Caco-2 (cell line): ENCODE results near the gene FOXE1. TPM values are rescaled to one million over a fixed set of nuclear protein-coding genes. Genes with fewer than 3 reads are reported as not detected.

Experiments used
- BruUV-seq: library from RNA; stranded (reverse); fragments of 400-500 nt; replicated peaks from 2 replicates; lab custom pipeline; 2021; lab: Mats Ljungman, UMichigan
- CTCF ChIA-PET: fragments of 300-600 bp; sonication (Branson Sonifier 250); formaldehyde crosslinking; loops from one replicate; lab custom pipeline; 2022; ENCODE audit warnings: antibody characterized with exemption; lab: Charles Lee
- POLR2A ChIA-PET: fragments of 300-600 bp; sonication (Branson Sonifier 250); formaldehyde crosslinking; loops from one replicate; lab custom pipeline; 2022; ENCODE audit warnings: antibody characterized with exemption; lab: Charles Lee
- DNase-seq, 2 experiments: peaks; one replicate each; pipeline versions ENCODE4 v3.0.0 to v3.0.0-alpha.2; 2020 to 2022
- H3K27me3 ChIP-seq: replicated peaks from 2 replicates; pipeline ENCODE4 v1.6.0; 2011; ENCODE audit warnings: low read length; ENCODE audit not compliant: control insufficient read depth, insufficient read depth
- H3K36me3 ChIP-seq: 2 replicates; pipeline ENCODE4 v1.5.1; 2011; ENCODE audit warnings: low read length; ENCODE audit not compliant: control insufficient read depth, insufficient read depth
- H3K4me1 ChIP-seq: fragments of 250-450 bp; sonication (Bioruptor Pico); 2 replicates; pipeline ENCODE4 v1.5.1; 2020; ENCODE audit warnings: mild to moderate bottlenecking
- H3K4me3 ChIP-seq: 2 replicates; pipeline ENCODE4 v1.5.1; 2011; ENCODE audit warnings: low read depth, mild to moderate bottlenecking, control low read depth, low read length
- H3K9me3 ChIP-seq: fragments of 250-450 bp; sonication (Bioruptor Pico); 2 replicates; pipeline ENCODE4 v1.5.1; 2020; ENCODE audit warnings: mild to moderate bottlenecking, moderate library complexity
- H3K27ac Mint-ChIP-seq: one replicate; pipeline ENCODE4 v1.8.0; 2022; ENCODE audit warnings: mixed read lengths; ENCODE audit not compliant: unreplicated experiment
- H3K27me3 Mint-ChIP-seq: one replicate; pipeline ENCODE4 v1.8.0; 2022; ENCODE audit warnings: mixed read lengths; ENCODE audit not compliant: insufficient read depth, unreplicated experiment
- H3K36me3 Mint-ChIP-seq: one replicate; pipeline ENCODE4 v1.8.0; 2022; ENCODE audit warnings: mild to moderate bottlenecking, mixed read lengths; ENCODE audit not compliant: insufficient read depth, unreplicated experiment
- H3K4me1 Mint-ChIP-seq: one replicate; pipeline ENCODE4 v1.8.0; 2022; ENCODE audit warnings: low read depth, mixed read lengths; ENCODE audit not compliant: unreplicated experiment
- H3K4me3 Mint-ChIP-seq: one replicate; pipeline ENCODE4 v1.8.0; 2022; ENCODE audit warnings: mild to moderate bottlenecking, moderate library complexity, mixed read lengths; ENCODE audit not compliant: unreplicated experiment
- H3K9me3 Mint-ChIP-seq: one replicate; pipeline ENCODE4 v1.8.0; 2022; ENCODE audit warnings: mixed read lengths; ENCODE audit not compliant: unreplicated experiment
- intact Hi-C: fragments of 100-400 bp; cut with micrococcal nuclease; formaldehyde crosslinking; loops from one replicate; pipeline ENCODE4 v1.10.0; 2022; ENCODE audit not compliant: unreplicated experiment
- total RNA-seq: library from RNA; stranded (reverse); gene quantifications from 2 replicates; pipeline ENCODE4 v1.2.3, GENCODE V29; 2022
- TF ChIP-seq, protein P1 (sequence below), 2 experiments: fragments of 200-600 bp in 1 of 2; IDR thresholded peaks; 1 replicate in 1 of 2; 2 replicates in 1 of 2; pipeline versions ENCODE4 v1.5.1 to v1.8.0; 2011 to 2022; ENCODE audit warnings: antibody characterized with exemption in 1 of 2, control low read depth in 1 of 2, inconsistent platforms in 1 of 2, low read depth in 1 of 2, low read length in 1 of 2, mild to moderate bottlenecking in 1 of 2, moderate library complexity in 1 of 2; ENCODE audit not compliant: insufficient read depth in 1 of 2, severe bottlenecking in 1 of 2, unreplicated experiment in 1 of 2

Gene FOXE1
- total RNA-seq, 1 experiment from 2014 or later: not detected

- H3K27me3 ChIP-seq: no peaks in the 10 kb centered on the region
- H3K9me3 Mint-ChIP-seq: no peaks in the 10 kb centered on the region
- no peaks in the 10 kb centered on the region for H3K9me3 ChIP-seq
- CTCF ChIA-PET: no interaction called here
- intact Hi-C loops: loop anchor here (5.0 kb wide), 2 partner anchors 102 to 207 kb away; partner anchors contain the start of gene XPA
- TF ChIP-seq, protein P1, sequence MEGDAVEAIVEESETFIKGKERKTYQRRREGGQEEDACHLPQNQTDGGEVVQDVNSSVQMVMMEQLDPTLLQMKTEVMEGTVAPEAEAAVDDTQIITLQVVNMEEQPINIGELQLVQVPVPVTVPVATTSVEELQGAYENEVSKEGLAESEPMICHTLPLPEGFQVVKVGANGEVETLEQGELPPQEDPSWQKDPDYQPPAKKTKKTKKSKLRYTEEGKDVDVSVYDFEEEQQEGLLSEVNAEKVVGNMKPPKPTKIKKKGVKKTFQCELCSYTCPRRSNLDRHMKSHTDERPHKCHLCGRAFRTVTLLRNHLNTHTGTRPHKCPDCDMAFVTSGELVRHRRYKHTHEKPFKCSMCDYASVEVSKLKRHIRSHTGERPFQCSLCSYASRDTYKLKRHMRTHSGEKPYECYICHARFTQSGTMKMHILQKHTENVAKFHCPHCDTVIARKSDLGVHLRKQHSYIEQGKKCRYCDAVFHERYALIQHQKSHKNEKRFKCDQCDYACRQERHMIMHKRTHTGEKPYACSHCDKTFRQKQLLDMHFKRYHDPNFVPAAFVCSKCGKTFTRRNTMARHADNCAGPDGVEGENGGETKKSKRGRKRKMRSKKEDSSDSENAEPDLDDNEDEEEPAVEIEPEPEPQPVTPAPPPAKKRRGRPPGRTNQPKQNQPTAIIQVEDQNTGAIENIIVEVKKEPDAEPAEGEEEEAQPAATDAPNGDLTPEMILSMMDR (IDR thresholded peaks at IDR 0.05; ENCODE audit: insufficient read depth in 1 of 2, low read depth in 1 of 2, low read length in 1 of 2, severe bottlenecking in 1 of 2, unreplicated experiment in 1 of 2): no peak
- peaks cover 18% of the 10 kb centered on the region for H3K36me3 Mint-ChIP-seq
- POLR2A ChIA-PET: no interaction called here
- H3K27ac Mint-ChIP-seq: no peak overlapping the region
- no peaks in the 10 kb centered on the region for H3K27me3 Mint-ChIP-seq
- H3K36me3 ChIP-seq: no peaks in the 10 kb centered on the region; the same call in none of the 2 replicates
- no peak for DNase-seq
- BruUV-seq: no TSS peak
- no peaks in the 10 kb centered on the region for H3K4me1 Mint-ChIP-seq
- H3K4me1 ChIP-seq: no peaks in the 10 kb centered on the region
- no peak overlapping the region for H3K4me3 Mint-ChIP-seq
- no peak overlapping the region for H3K4me3 ChIP-seq
Measured at GRCh38 chr9:97904725-97905124, 51.7 kb downstream of the FOXE1 start.

GRCh38 chr9:97905228-97905627 is 52.2 kb downstream of the FOXE1 start:
- BruUV-seq: no TSS peak
- intact Hi-C loops: no loop called here
- Histone ChIP-seq H3K4me3 (no peak overlapping the region), H3K27me3 (no peaks in the 10 kb centered on the region), H3K4me1 (no peaks in the 10 kb centered on the region), H3K9me3 (no peaks in the 10 kb centered on the region), H3K36me3 (no peaks in the 10 kb centered on the region; the same call in none of the 2 replicates)
- H3K36me3 Mint-ChIP-seq: peaks cover 14% of the 10 kb centered on the region
- no peak overlapping the region for H3K4me3 Mint-ChIP-seq
- DNase-seq: no peak
- H3K9me3 Mint-ChIP-seq: no peaks in the 10 kb centered on the region
- ChIA-PET CTCF (no interaction called here), POLR2A (no interaction called here)
- no peak overlapping the region for H3K27ac Mint-ChIP-seq
- TF ChIP-seq, protein P1 (IDR thresholded peaks at IDR 0.05; ENCODE audit: insufficient read depth in 1 of 2, low read depth in 1 of 2, low read length in 1 of 2, severe bottlenecking in 1 of 2, unreplicated experiment in 1 of 2): no peak
- H3K4me1 Mint-ChIP-seq: no peaks in the 10 kb centered on the region
- no peaks in the 10 kb centered on the region for H3K27me3 Mint-ChIP-seq

Other genes starting within 250 kb of the FOXE1 start
- 20.7 and 21.4 TPM in 2 replicates for gene TSTD2, start 219.9 kb upstream of the FOXE1 start, total RNA-seq
- 59.7 and 66.9 TPM in 2 replicates for gene NCBP1, start 219.4 kb upstream of the FOXE1 start, total RNA-seq
- gene XPA, start 155.9 kb upstream of the FOXE1 start, total RNA-seq: 15.6 and 18.8 TPM in 2 replicates
- gene TRMO, start 69.3 kb downstream of the FOXE1 start, total RNA-seq: 10.0 and 15.2 TPM in 2 replicates
- not detected in 2 replicates for gene HEMGN, start 84.9 kb downstream of the FOXE1 start, total RNA-seq
- 299 and 317 TPM in 2 replicates for gene ANP32B, start 130.1 kb downstream of the FOXE1 start, total RNA-seq
- 68.7 and 71.7 TPM in 2 replicates for gene NANS, start 203.5 kb downstream of the FOXE1 start, total RNA-seq